Gastrocnemius medialis (tissue), 4 donors: ENCODE measurements around the gene WNT7B.

ENCODE experiments used
- CTCF ChIP-seq, 5 experiments: fragments of 450-650 bp in 3 of 5; fragments of 200-600 bp in 2 of 5; sonication (generic) in 2 of 5; IDR thresholded peaks in 4 of 5; conservative IDR thresholded peaks in 1 of 5; 1 replicate in 4 of 5; 2 replicates in 1 of 5; pipeline ENCODE4 v1.5.1; 2016 to 2019; ENCODE audit warnings: antibody characterized with exemption in 5 of 5, mild to moderate bottlenecking in 3 of 5, moderate library complexity in 3 of 5
- POLR2A ChIP-seq, 2 donors: fragments of 450-650 bp; IDR thresholded peaks; one replicate each; pipeline ENCODE4 v1.6.1; 2017; ENCODE audit warnings: antibody characterized with exemption in 2 of 2, mild to moderate bottlenecking in 2 of 2, moderate library complexity in 2 of 2

- no peak for TF ChIP-seq CTCF (IDR thresholded peaks at IDR 0.05 in 4 of 5, conservative IDR thresholded peaks at IDR 0.05 in 1 of 5)
- TF ChIP-seq POLR2A (IDR thresholded peaks at IDR 0.05): no peak
Observed at GRCh38 chr22:46003271-46004091, 26.5 kb upstream of the WNT7B start.
